Measurements from ENCODE around the gene MYOD1. TPM values are rescaled to one million over a fixed set of nuclear protein-coding genes. Genes with fewer than 3 reads are reported as not detected.

MYOD1 gene
- total and polyA plus RNA-seq, 2 of the 13 experiments (the other 11 are each of a cell fraction or from before 2014, with no cell fraction given): not detected

DNA sequence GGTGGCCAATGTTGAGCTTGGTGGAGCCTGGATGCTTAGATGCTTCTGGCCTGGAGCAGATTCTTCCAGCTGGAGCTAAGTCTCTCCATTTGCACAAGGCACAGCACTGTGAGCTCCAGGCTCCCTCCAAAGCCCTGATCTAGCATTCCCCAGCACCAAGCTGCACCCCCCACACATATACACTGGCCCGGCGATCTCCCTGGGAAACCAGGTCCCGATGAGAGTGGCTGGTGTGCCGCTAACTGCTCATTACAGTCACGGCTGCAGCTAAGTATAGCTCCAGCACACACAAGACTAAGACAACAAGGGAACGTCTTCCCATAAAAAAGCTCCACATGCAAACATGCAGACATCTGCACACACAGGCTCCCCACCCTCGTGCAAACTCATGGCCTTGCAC lies 32.8 kb downstream of the MYOD1 start:
- intact Hi-C loops (cut with micrococcal nuclease; ENCODE audit: unreplicated experiment): no loop called here
- Histone ChIP-seq H3K27ac (ENCODE audit: extremely low read length, insufficient read depth, low read length) (no peak overlapping the region), H3K4me1 (ENCODE audit: insufficient read depth, low read length) (peaks cover 29% of the 10 kb centered on the region), H3K4me3 (replicated peaks in 1 of 3; ENCODE audit: insufficient read depth in 1 of 3, low read depth in 2 of 3, low read length in 3 of 3) (no peak overlapping the region), H3K79me2 (ENCODE audit: insufficient read depth, low read length) (no peaks in the 10 kb centered on the region), H3K27me3 (ENCODE audit: control insufficient read depth in 1 of 2, insufficient read depth in 2 of 2, low read length in 2 of 2) (peaks cover 4 to 15% of the 10 kb centered on the region in 2 experiments; a peak in 2 of 5 replicates), H3K9ac (ENCODE audit: insufficient read depth, low read depth, low read length) (no peak overlapping the region), H3K9me3 (ENCODE audit: low read length) (no peaks in the 10 kb centered on the region), H3K36me3 (replicated peaks in 1 of 2; ENCODE audit: control insufficient read depth in 1 of 2, insufficient read depth in 2 of 2, low read length in 2 of 2) (no peaks in the 10 kb centered on the region), H2AFZ (ENCODE audit: low read length) (no peak overlapping the region), H4K20me1 (ENCODE audit: insufficient read depth, low read length) (no peaks in the 10 kb centered on the region), H3K4me2 (ENCODE audit: low read depth, low read length) (no peak overlapping the region)
- BruUV-seq (replicated peaks): no TSS peak
- FAIRE-seq: no peak
- WGBS (ENCODE audit: low lambda C conversion rate): 28% methylated on average over 7 of the region's 7 CpGs
- POLR2A ChIA-PET: no interaction called here
- peak; percentile 21 for ATAC-seq
- no peak for DNase-seq (ENCODE audit: low spot score)
- TF ChIP-seq KAT7 (CRISPR knock-in tag; IDR thresholded peaks at IDR 0.05; ENCODE audit: borderline replicate concordance): no peak
- TF ChIP-seq SIN3A (IDR thresholded peaks at IDR 0.05; ENCODE audit: borderline replicate concordance, low read depth, low read length): no peak
- TF ChIP-seq, protein P1, sequence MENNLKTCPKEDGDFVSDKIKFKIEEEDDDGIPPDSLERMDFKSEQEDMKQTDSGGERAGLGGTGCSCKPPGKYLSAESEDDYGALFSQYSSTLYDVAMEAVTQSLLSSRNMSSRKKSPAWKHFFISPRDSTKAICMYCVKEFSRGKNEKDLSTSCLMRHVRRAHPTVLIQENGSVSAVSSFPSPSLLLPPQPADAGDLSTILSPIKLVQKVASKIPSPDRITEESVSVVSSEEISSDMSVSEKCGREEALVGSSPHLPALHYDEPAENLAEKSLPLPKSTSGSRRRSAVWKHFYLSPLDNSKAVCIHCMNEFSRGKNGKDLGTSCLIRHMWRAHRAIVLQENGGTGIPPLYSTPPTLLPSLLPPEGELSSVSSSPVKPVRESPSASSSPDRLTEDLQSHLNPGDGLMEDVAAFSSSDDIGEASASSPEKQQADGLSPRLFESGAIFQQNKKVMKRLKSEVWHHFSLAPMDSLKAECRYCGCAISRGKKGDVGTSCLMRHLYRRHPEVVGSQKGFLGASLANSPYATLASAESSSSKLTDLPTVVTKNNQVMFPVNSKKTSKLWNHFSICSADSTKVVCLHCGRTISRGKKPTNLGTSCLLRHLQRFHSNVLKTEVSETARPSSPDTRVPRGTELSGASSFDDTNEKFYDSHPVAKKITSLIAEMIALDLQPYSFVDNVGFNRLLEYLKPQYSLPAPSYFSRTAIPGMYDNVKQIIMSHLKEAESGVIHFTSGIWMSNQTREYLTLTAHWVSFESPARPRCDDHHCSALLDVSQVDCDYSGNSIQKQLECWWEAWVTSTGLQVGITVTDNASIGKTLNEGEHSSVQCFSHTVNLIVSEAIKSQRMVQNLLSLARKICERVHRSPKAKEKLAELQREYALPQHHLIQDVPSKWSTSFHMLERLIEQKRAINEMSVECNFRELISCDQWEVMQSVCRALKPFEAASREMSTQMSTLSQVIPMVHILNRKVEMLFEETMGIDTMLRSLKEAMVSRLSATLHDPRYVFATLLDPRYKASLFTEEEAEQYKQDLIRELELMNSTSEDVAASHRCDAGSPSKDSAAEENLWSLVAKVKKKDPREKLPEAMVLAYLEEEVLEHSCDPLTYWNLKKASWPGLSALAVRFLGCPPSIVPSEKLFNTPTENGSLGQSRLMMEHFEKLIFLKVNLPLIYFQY (CRISPR knock-in tag; IDR thresholded peaks at IDR 0.05; ENCODE audit: borderline replicate concordance): no peak
- no peak for TF ChIP-seq HIVEP1 (CRISPR knock-in tag; IDR thresholded peaks at IDR 0.05)
- TF ChIP-seq NR1H2 (CRISPR knock-in tag; IDR thresholded peaks at IDR 0.05; ENCODE audit: borderline replicate concordance, low read depth): no peak
- TF ChIP-seq ZNF17 (CRISPR knock-in tag; IDR thresholded peaks at IDR 0.05): no peak
- no peak for TF ChIP-seq ZNF138 (CRISPR knock-in tag; IDR thresholded peaks at IDR 0.05; ENCODE audit: low read depth)
- TF ChIP-seq ZNF570 (CRISPR knock-in tag; IDR thresholded peaks at IDR 0.05; ENCODE audit: borderline replicate concordance): no peak
- no peak for TF ChIP-seq RAD21 (CRISPR knock-in tag; IDR thresholded peaks at IDR 0.05)
- in situ Hi-C loops (cut with HindIII; ENCODE audit: extremely low pct_ligation_motif_present, low pct_unique_long_range_greater_than_20kb): no loop called here
- CTCF ChIA-PET (ENCODE audit: low intra/inter-chr PET ratio, low total read pairs): no interaction called here
